Frontal cortex (tissue), 4 donors: Measurements from ENCODE around the gene JAKMIP2. TPM values are rescaled to one million over a fixed set of nuclear protein-coding genes. Genes with fewer than 3 reads are reported as not detected.
A peak's percentile ranks its signal among the peaks of the same experiment; 100 is the strongest.
"Not testable (repeated sequence)": the region's sequence is repeated elsewhere in the genome, so short reads cannot be mapped to it uniquely, and the experiment has no call there.

Experiments used
- DNase-seq, 2 donors: peaks; one replicate each; pipeline ENCODE4 v3.0.0; 2012; ENCODE audit warnings: low spot score in 2 of 2
- FAIRE-seq: peaks from 2 replicates; lab custom pipeline; 2012; peaks lifted over from hg19 to GRCh38; lab: Jason Lieb, UNC
- total RNA-seq: library from RNA; depleted of rRNA; stranded (reverse); fragments of >200 nt; gene quantifications from one replicate; pipeline ENCODE4 v1.2.3, GENCODE V29; 2014
- donor health status: control.
- donor health status: control.
- donor health status: control.

JAKMIP2 gene
- total RNA-seq, 1 donor from 2014 or later: 56.3 TPM

DNA sequence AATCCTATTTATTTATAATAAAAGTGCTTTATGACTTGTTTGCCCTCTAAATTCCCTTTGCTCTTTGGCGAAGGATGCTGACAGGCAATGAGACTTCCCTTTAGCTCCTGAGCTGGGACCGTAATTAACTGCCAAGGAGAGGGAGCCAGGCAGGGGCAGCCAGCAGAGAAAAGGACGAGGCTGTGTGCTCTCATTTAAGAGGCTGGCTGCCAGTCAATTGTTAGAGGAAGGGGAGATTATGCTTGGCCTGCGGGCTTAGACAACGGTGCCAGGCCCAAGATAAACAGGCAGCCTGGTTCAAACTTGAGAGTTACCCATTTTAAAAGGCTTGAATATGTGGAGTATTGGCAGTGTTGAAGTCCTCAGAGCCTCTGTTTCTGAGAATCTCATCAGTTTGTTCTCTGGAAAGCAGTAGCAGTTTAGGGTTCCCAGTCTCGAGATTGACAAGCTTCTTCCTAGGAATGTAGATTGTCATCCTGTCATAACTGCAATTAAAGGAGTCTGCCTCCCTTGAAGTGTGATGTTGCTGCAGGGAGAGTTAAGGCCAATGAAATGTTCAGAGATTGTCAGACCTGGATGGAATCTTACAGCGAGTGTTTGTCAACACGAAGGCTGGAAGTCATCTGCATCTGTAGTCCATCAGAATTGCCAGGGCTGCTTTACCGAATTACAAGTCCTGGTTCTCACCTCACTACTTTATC, 113.2 kb downstream of the JAKMIP2 start:
- FAIRE-seq: no peak
- no peak for DNase-seq

DNA sequence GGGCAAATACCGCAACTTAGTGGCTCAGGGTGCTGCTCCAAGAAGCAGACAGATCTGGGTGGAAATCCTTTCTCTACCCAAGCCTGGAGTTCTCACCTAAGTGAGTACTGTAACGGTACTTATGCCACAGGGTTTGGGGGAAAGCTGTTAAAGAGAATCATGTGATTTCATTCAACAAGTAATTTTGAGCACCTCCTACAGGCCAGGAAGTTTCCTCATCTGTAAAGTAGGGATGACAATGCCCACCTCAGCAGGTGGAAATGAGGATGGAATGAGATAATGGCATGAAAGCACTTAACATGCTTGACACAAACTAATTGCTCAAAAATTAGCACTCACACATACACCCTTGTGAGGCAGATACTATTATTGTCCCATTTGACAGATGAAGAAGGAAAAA, 114.1 kb downstream of the JAKMIP2 start:
- no peak for DNase-seq
- no peak for FAIRE-seq

DNA sequence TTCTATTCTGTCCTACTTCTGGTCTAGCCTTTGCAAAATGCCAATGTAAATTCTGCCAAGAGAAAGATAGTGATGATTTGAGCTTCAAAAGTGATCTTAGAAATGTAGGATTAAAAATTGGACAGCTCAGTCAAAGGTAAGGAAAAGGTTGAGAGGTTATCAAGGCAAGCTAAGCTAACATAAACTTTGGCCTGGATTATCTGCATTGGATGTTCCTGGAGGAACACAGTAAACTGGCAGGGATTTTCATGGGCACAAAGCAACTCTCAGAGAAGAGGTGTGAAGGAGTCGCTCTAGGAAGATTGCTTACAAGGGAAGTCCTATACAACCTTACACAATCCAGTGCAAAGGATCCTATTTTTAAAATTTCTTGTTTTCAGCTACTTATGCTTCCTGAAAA, 115.2 kb downstream of the JAKMIP2 start:
- FAIRE-seq (no peak), DNase-seq (no peak)

DNA sequence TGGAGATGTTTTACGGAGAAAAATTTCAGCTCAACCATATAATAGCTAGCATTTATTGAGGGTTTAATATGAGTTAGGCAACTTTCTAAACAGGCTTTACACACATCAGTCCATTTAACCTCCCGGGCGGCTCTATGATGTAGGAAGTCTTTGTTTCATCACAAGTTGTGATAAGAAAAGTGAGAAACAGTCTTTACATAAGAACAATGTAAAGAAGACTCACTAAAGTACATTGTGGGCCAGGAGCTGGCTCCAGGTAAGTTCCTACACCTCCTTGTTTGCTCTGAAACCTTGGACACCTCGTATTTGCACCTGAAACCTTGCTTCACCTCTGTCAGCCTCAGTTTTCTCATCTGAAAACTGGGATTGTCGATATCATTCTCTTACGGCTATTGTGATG, 116.1 kb downstream of the JAKMIP2 start:
- no peak for FAIRE-seq
- DNase-seq: no peak

DNA sequence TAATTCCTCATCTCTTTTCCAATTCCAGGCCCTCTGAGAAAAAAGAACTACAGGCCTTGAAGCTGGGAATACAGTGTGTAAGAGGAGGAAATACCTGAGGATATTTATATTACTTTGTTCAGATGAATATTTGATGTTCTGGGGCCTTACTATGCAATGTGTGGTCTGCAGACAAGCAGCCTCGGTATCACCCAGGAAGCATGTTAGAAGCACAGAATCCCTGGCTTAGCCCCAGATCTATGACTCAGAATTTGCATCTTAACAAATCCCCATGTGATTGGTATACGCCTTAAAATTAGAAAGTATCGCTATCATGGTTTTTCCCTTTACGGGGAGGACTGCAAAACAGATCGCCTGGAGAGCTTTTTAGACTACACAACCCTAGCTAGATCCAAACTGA, 121.0 kb downstream of the JAKMIP2 start:
- FAIRE-seq: no peak
- peak in 1 of 2 donors; percentile 15 for DNase-seq

DNA sequence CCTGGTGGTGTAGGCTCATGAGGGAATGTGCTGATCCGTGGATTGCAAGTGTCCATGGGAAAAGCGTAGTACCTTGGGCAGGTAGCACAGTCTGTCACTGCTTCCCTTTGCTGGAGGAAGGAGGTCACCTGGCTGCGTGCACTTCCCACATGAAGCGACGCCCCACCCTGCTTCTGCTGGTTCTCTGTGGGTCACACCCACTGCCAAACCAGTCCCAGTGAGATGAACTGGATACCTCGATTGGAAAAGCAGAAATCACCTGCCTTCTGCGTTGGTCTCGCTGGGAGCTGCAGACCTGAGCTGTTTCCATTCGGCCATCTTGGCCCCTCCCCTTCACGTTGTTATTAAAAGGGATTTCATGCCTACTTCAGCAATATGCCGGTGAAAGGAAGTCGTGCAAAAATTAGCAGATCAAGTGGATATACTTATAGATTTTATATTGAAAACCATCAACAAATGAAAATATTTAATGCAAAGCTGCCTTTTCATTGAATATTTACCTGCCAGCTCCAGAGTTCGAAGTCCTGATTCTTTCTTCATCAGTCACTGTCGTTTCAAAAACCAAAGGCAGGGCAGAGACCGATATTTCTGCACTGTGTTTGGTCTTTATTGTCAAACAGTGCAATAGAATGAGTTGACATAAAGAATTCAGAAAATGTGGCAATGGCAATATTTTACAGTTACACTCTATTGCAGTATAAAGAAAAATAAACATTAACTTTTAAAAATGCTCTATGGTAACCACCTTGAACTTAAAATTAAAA, 123.2 kb downstream of the JAKMIP2 start:
- no peak for DNase-seq
- FAIRE-seq: no peak

DNA sequence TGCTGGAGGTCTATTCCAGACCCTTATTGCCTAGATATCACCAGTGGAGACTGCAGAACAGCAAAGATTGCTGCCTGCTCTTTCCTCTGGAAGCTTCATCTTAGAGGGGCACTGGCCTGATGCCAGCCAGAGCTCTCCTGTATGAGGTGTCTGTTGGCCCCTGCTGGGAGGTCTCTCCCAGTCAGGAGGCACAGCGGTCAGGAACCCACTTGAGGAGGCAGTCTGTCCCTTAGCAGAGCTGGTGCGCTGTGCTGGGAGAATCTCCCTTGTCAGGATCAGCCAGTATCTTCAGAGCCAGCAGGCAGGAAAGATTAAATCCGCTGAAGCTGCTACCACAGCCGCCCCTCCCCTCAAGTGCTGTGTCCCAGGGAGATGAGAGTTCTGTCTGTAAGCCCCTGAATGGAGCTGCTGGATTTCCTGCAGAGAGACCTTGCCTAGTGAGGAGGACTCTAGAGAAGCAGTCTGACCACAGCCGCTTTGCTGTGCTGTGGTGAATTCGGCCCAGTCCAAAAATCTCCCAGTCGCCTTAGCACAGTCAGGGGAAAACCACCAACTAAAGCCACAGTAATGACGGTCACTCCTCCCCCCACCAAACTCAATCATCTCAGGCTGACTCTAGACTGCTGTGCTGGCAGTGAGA, 124.1 kb downstream of the JAKMIP2 start:
- FAIRE-seq (no peak), DNase-seq (no peak)

DNA sequence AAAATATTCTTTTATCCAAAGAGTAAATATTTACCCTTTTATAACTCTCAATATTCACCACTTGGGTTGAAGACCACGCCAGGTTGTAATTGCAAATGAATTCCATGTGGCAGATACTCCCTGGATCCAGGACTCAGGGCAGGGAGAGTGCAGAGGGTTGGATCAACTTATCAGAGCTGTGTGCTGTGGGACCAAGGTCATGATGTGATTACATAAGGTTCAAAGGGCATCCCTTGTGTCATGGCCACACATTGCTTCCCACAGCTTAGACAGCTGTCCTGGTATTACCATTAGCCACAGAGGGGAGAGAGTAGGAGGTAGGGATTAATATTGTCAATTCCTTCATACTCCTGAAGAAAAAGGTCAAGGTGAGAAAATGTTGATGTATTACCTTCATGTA, 133.9 kb downstream of the JAKMIP2 start:
- no peak for FAIRE-seq
- DNase-seq: no peak

DNA sequence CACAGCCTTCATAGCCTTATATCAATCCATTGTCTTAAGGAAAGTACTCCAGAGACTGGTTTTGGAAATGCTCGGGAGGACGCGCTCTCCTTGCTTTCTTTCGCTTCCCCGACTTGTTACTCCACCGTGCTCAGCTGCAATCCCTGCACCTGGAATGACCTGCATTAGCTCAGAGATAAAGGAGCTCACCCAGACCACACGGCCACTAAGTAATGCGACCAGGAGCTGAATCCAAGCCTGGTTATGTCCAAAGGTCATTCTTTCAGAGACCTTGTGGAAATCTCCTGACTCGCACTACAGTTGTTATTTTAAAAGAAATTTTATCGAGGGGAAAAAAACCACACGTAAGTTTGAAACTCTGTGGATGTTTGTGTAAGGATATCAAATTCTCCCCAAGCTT, 137.3 kb downstream of the JAKMIP2 start:
- no peak for FAIRE-seq
- DNase-seq: no peak

DNA sequence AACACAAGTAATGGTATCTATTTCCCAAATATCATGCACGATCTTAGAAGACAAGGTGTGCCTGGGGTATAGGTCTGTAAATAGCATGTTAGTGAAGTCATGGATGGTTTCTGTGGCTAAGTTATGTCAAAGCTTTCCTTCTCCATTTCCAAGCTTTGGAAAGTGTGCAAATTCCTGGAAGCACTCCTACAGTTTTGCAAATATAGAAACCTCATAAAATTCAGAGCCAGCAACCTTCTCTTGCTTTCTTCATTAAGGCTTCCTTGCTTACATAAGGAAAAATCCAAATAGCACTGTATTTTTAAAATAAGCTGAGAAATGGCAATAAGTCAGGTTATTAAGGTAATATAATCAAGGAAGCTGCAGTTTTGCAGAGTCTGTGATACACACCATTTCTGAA, 138.1 kb downstream of the JAKMIP2 start:
- DNase-seq (no peak), FAIRE-seq (no peak)

DNA sequence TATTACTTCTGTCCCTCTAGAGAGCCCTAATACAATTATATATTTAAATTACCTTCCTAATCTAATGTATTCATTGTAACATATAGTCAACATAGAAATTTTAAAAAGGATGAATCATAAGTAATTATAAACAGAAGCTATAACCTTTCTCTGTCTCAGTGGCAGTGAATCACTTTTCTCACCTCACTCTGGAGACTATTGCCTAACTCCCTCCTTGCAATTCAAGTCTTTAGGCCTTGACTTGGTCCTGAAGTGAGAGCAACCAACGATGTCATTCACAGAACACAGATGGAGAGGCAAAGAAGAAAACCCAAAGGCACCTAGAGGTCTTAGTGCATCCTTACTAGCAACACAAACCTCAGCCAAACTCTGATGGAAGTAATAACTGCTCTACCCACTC, 139.4 kb downstream of the JAKMIP2 start:
- DNase-seq (no peak), FAIRE-seq (no peak)

DNA sequence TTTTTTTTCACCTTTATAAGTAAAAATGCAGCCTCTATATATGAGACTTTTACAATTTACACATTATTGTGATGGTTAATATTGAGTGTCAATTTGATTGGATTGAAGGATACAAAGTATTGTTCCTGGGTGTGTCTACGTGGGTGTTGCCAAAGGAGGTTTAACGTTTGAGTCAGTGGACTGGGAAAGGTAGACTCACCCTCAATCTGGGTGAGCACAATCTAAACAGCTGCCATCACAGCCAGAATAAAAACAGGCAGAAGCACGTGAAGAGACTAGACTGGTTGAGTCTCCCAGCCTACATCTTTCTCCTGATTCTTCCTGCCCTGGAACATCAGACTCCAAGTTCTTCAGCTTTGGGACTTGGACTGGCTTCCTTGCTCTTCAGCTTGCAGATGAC, 139.9 kb downstream of the JAKMIP2 start:
- DNase-seq: no peak
- no peak for FAIRE-seq

DNA sequence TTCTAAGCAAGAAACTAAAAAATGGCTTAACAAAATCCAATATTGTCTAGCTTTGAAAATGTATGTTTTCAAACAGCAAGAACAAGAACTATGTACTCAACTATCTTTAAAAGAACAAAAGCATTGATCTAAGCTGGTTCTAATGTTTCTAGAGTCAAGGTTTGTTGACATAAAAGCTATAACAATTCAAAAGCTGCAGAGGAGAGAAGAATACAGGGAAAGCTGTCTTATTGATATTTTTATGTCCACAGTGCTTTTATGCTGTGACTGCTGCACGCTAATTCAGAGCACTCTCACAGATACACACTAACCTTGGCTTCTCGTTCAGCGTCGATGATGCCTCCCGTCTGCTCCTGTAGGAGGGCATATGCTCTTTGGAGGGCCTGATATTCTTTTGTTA, 143.2 kb downstream of the JAKMIP2 start:
- FAIRE-seq: no peak
- no peak for DNase-seq

DNA sequence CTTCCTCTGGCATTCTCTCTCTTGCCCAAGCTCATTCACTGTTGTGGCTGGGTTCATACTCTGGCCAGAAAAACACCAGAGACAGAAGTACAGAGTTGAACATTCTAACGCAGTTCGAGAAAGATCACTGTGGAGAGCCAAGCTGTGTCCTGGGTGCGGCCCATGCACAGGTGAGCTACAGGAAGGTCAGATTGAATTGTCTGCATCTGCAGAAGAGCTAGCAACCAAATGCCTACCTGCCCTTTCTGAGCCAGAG, 145.9 kb downstream of the JAKMIP2 start:
- DNase-seq (no peak), FAIRE-seq (no peak)

DNA sequence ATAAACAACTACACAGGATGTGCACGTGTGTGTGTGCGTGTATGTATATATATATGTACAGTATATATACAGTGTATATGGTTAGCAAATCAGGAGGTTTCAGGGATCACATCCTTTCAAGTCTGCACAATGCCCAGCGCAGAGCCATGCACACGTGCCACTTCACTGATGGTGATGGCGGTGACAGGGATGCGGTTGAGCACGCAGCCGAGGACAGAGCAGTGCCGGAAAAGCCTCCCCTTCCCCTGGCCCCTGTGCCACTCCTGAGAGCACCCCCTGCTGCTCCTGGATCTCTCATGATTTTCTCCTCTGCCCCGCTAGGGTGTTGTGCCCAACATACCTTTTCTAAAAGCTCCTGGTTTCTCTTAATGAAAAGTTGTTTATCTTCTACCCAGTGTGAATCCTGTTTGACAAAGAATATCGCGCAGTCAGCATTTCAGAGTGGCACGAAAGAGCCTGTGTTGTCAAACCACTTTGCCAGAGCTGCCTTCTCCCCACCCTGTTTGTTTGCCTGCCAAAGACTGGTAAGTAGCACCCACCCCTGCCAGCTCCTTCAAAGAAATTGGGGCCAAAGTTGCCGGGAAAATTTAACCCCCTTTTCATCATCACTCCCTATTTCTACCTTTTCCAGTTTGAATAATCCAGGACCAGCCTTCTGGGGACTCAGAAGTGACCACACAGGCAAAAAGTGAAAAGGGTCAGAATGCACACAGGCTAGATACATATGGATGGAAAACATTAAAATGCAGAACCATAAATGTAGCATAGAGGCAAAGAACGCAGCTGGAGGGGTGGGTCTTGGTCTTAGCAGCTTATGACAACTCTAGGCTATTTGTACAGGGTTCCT, 146.4 kb downstream of the JAKMIP2 start:
- FAIRE-seq: no peak
- DNase-seq: no peak

DNA sequence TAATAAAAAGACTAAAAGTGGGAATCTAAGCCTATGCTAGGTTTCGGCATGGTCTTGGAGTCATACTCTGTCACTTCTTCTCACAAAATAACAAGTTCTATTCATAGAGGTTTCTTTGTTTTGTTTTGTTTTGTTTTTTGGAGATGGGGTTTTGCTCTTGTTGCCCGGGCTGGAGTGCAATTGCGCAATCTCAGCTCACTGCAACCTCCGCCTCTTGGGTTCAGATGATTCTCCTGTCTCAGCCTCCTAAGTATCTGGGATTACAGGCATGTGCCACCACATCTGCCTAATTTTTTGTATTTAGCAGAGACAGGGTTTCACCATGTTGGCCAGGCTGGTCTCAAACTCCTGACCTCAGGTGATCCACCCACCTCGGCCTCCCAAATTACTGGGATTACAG, 147.1 kb downstream of the JAKMIP2 start:
- not testable (repeated sequence) for FAIRE-seq, DNase-seq

DNA sequence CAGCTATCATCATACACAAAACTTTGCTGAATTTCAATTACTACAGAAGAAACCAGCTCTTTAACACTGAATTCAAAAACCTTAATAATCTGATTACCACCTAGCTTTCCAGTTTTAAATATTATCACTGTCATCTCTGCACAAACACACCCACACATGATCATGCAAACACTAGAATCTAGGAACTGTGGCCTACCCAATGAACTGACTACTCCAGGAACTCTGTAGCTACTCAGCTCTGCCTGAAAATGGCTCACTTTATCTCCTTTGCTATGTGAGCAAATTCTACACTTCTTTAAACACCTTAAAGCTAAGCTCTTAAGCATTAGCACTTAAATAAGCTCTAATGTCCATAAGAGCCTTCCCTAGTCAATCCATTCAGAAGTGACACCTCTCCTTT, 149.4 kb downstream of the JAKMIP2 start:
- DNase-seq (no peak), FAIRE-seq (no peak)

DNA sequence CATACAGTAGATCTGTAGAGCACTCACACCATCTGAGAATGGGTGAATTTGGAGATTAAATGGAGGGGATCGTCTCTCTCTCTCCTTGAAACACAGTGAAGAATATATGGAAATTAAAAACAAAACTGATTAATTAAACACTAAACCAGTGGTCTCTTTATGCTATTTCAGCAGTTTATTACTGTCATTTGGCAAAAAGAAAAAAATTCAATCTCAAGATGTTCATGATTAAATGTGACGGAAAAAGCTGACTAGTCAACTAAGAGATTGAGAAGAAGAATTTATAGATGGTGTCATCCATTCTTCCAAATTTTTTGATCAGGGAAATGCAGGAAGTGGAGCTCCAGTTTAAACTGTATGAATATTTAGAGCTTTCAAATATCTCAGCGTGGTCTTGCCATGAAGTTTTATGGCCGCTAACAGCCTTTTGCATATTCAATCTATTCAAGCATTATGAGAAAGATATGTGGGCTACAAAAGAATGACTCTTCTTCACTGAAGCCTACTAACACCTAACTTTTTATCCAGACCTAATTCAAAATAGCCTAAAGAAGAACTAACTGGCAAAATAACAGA, 151.0 kb downstream of the JAKMIP2 start:
- FAIRE-seq (no peak), DNase-seq (no peak)

DNA sequence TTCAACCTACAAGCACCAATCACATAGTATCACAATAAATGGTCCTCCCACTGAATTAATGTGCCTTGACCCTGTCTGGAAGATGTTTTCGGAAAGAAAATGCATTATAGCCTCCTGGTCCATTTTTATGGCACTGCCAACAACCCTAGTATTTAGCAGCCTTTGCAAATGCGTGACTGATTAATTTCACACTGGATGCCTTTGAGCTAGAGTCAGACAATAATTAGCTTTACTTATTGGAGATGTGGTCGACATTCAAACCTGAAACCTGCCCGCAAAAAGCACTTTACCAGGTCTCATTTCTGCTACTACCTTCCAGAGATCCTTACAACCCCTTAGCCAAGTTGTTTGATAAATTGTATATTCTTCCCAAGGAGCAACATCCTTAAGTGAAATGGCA, 153.3 kb downstream of the JAKMIP2 start:
- FAIRE-seq (no peak), DNase-seq (no peak)
